Measurements from ENCODE around the gene KCNAB1.

Gene KCNAB1

DNA sequence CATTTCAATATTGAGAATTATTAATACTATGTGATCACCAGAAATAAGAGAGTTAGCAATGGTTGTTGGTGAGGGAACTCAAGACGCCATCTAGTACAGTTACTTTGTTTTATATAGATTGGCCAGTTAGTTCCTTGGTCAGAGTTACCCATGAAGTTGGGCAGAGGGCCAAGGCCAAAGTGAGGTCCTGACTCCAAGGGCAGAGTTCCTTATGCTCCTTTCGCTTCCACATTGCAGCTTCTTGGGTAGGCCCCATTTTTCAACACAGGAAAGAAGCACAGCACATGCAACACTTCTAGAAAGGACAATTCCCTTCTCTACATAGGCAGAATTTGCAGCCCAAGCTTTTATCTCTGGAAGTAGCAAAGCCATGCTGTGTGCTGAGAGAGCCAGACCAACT lies 178.6 kb downstream of the KCNAB1 start:
- no peaks in the 10 kb centered on the region for H3K9me3 ChIP-seq (replicated peaks; ENCODE audit: insufficient read depth, low read length)
- no peak overlapping the region for H3K27ac ChIP-seq (ENCODE audit: low read length)
- H2AFZ ChIP-seq (ENCODE audit: low read length): no peak overlapping the region
- H3K27me3 ChIP-seq (replicated peaks; ENCODE audit: insufficient read depth, low read length): no peaks in the 10 kb centered on the region
- H3K79me2 ChIP-seq (ENCODE audit: low read length): no peaks in the 10 kb centered on the region
- no peaks in the 10 kb centered on the region for H4K20me1 ChIP-seq (ENCODE audit: insufficient read depth, low read length)
- H3K4me2 ChIP-seq (ENCODE audit: low read depth, low read length): no peak overlapping the region
- no peak for DNase-seq
- H3K36me3 ChIP-seq (replicated peaks; ENCODE audit: insufficient read depth, low read length): no peaks in the 10 kb centered on the region
- TF ChIP-seq EZH2phosphoT487 (IDR thresholded peaks at IDR 0.05; ENCODE audit: low read length) (no peak), EZH2 (optimal IDR thresholded peaks at IDR 0.05; ENCODE audit: low read depth, low read length) (no peak)
- TF ChIP-seq, protein P1, sequence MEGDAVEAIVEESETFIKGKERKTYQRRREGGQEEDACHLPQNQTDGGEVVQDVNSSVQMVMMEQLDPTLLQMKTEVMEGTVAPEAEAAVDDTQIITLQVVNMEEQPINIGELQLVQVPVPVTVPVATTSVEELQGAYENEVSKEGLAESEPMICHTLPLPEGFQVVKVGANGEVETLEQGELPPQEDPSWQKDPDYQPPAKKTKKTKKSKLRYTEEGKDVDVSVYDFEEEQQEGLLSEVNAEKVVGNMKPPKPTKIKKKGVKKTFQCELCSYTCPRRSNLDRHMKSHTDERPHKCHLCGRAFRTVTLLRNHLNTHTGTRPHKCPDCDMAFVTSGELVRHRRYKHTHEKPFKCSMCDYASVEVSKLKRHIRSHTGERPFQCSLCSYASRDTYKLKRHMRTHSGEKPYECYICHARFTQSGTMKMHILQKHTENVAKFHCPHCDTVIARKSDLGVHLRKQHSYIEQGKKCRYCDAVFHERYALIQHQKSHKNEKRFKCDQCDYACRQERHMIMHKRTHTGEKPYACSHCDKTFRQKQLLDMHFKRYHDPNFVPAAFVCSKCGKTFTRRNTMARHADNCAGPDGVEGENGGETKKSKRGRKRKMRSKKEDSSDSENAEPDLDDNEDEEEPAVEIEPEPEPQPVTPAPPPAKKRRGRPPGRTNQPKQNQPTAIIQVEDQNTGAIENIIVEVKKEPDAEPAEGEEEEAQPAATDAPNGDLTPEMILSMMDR (IDR thresholded peaks at IDR 0.05; ENCODE audit: low read length): no peak
- H3K9ac ChIP-seq (ENCODE audit: low read length): no peak overlapping the region
- H3K4me3 ChIP-seq (ENCODE audit: low read length): no peak overlapping the region
- no peaks in the 10 kb centered on the region for H3F3A ChIP-seq (ENCODE audit: insufficient read depth, low read length)
- no peaks in the 10 kb centered on the region for H3K4me1 ChIP-seq (ENCODE audit: low read length)
- H3K9me2 ChIP-seq (replicated peaks; ENCODE audit: insufficient read depth, low read length): no peaks in the 10 kb centered on the region

DNA sequence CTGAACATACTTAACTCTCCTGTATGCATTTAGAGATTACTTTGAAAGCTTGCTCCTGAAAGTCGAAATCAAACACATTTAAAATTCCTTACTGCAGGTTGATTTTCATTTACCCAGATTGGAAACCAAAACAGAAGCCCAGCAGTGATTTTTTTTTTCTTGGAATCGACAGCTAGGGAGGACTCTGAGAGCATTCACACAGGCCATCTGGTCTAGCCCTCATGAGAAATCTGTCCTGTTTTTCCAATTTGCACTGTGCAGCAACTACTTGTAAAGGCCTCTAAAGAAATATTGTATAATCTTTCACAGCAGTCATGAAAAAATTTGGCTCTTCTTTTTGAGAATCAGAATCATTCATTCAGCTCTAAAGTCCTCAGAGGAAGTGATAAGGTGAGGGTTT lies 179.2 kb downstream of the KCNAB1 start:
- H3K27ac ChIP-seq (ENCODE audit: low read length): no peak overlapping the region
- H3K9me3 ChIP-seq (replicated peaks; ENCODE audit: insufficient read depth, low read length): no peaks in the 10 kb centered on the region
- no peaks in the 10 kb centered on the region for H3K9me2 ChIP-seq (replicated peaks; ENCODE audit: insufficient read depth, low read length)
- no peak overlapping the region for H3K9ac ChIP-seq (ENCODE audit: low read length)
- no peaks in the 10 kb centered on the region for H3K27me3 ChIP-seq (replicated peaks; ENCODE audit: insufficient read depth, low read length)
- no peak overlapping the region for H3K4me3 ChIP-seq (ENCODE audit: low read length)
- H3K36me3 ChIP-seq (replicated peaks; ENCODE audit: insufficient read depth, low read length): no peaks in the 10 kb centered on the region
- no peak for DNase-seq
- no peak overlapping the region for H2AFZ ChIP-seq (ENCODE audit: low read length)
- no peaks in the 10 kb centered on the region for H3F3A ChIP-seq (ENCODE audit: insufficient read depth, low read length)
- no peak overlapping the region for H3K4me2 ChIP-seq (ENCODE audit: low read depth, low read length)
- H3K4me1 ChIP-seq (ENCODE audit: low read length): no peaks in the 10 kb centered on the region
- H3K79me2 ChIP-seq (ENCODE audit: low read length): no peaks in the 10 kb centered on the region
- H4K20me1 ChIP-seq (ENCODE audit: insufficient read depth, low read length): no peaks in the 10 kb centered on the region
- TF ChIP-seq EZH2 (optimal IDR thresholded peaks at IDR 0.05; ENCODE audit: low read depth, low read length) (no peak), EZH2phosphoT487 (IDR thresholded peaks at IDR 0.05; ENCODE audit: low read length) (no peak)
- TF ChIP-seq, protein P1 (IDR thresholded peaks at IDR 0.05; ENCODE audit: low read length): no peak

DNA sequence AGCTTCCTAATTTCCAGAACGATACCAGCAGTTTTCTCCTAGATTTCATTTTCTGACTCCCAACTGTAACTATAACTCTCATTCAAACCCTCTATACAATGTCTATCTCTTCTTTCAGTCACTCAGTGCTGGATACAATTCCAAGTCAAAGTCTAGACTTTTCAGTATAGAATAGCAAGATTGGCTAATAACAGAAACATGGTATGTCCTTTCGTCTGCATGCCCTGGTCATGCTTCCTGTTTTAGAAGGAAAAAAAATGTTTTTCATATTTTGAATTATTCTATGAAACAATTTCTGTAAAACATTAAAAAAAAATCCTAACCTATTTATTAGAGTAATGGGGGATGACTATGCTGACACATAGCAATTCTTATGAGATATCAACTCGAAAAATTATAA lies 180.0 kb downstream of the KCNAB1 start:
- Histone ChIP-seq H4K20me1 (ENCODE audit: insufficient read depth, low read length) (no peaks in the 10 kb centered on the region), H3K27me3 (replicated peaks; ENCODE audit: insufficient read depth, low read length) (no peaks in the 10 kb centered on the region), H3K9me2 (replicated peaks; ENCODE audit: insufficient read depth, low read length) (no peaks in the 10 kb centered on the region), H3K9ac (ENCODE audit: low read length) (no peak overlapping the region), H3K4me2 (ENCODE audit: low read depth, low read length) (no peak overlapping the region), H3K9me3 (replicated peaks; ENCODE audit: insufficient read depth, low read length) (no peaks in the 10 kb centered on the region), H3K4me3 (ENCODE audit: low read length) (no peak overlapping the region), H3K36me3 (replicated peaks; ENCODE audit: insufficient read depth, low read length) (no peaks in the 10 kb centered on the region), H3F3A (ENCODE audit: insufficient read depth, low read length) (no peaks in the 10 kb centered on the region), H3K4me1 (ENCODE audit: low read length) (no peaks in the 10 kb centered on the region), H3K27ac (ENCODE audit: low read length) (no peak overlapping the region), H3K79me2 (ENCODE audit: low read length) (no peaks in the 10 kb centered on the region), H2AFZ (ENCODE audit: low read length) (no peak overlapping the region)
- no peak for DNase-seq
- no peak for TF ChIP-seq EZH2phosphoT487 (IDR thresholded peaks at IDR 0.05; ENCODE audit: low read length)
- TF ChIP-seq EZH2 (optimal IDR thresholded peaks at IDR 0.05; ENCODE audit: low read depth, low read length): no peak
- TF ChIP-seq, protein P1 (IDR thresholded peaks at IDR 0.05; ENCODE audit: low read length): no peak
